SK-N-SH (cell line): ENCODE results near the gene CCNA2. TPM values are rescaled to one million over a fixed set of nuclear protein-coding genes. Genes with fewer than 3 reads are reported as not detected.

Experiments
- CTCF ChIA-PET: fragments of 300-600, 350-600 bp; formaldehyde crosslinking; extraction: SDS; loops from one replicate; lab custom pipeline; 2021; lab: Yijun Ruan, JAX
- POLR2A ChIA-PET: fragments of 350-600 bp; sonication (Branson Sonifier 250); formaldehyde crosslinking; extraction: SDS; loops from one replicate; lab custom pipeline; 2020; ENCODE audit warnings: antibody characterized with exemption, inconsistent platforms; lab: Yijun Ruan, JAX
- DNase-seq: peaks from one replicate; pipeline ENCODE4 v3.0.0; 2012
- H2AFZ ChIP-seq: fragments of 200-600 bp; sonication (generic); 2 replicates; pipeline ENCODE4 v1.8.1; 2016; ENCODE audit warnings: antibody characterized with exemption, mild to moderate bottlenecking, low read depth
- H3F3A ChIP-seq: fragments of 200-600 bp; sonication (generic); replicated peaks from 2 replicates; pipeline ENCODE3; 2016; ENCODE audit warnings: antibody characterized with exemption, mild to moderate bottlenecking; ENCODE audit not compliant: insufficient read depth
- H3K27ac ChIP-seq, 2 experiments: fragments of 200-500 bp in 1 of 2; fragments of 200-600 bp in 1 of 2; sonication (Bioruptor generic) in 1 of 2; sonication (generic), shearing (Covaris generic) in 1 of 2; 2 replicates each; pipeline versions ENCODE4 v1.5.1 to v1.6.1; 2014 to 2016; ENCODE audit warnings: low read depth in 2 of 2, inconsistent platforms in 1 of 2, low read length in 1 of 2, mild to moderate bottlenecking in 1 of 2, mixed read lengths in 1 of 2
- H3K27me3 ChIP-seq: fragments of 200-600 bp; sonication (generic), shearing (Covaris generic); 2 replicates; pipeline ENCODE4 v1.6.1; 2016; ENCODE audit warnings: mixed run types; ENCODE audit not compliant: insufficient read depth
- H3K36me3 ChIP-seq, 2 experiments: fragments of 200-500 bp in 1 of 2; fragments of 200-600 bp in 1 of 2; sonication (Bioruptor generic) in 1 of 2; sonication (generic) in 1 of 2; replicated peaks in 1 of 2; 2 replicates each; pipeline versions ENCODE3 to v1.5.1; 2014 to 2016; ENCODE audit warnings: low read length in 1 of 2, mild to moderate bottlenecking in 1 of 2; ENCODE audit not compliant: insufficient read depth in 2 of 2, control insufficient read depth in 1 of 2
- H3K4me1 ChIP-seq, 2 experiments: fragments of 200-500 bp in 1 of 2; fragments of 200-600 bp in 1 of 2; sonication (Bioruptor generic) in 1 of 2; sonication (generic), shearing (Covaris generic) in 1 of 2; 2 replicates each; pipeline versions ENCODE4 v1.5.1 to v1.6.1; 2014 to 2016; ENCODE audit warnings: low read depth in 1 of 2, low read length in 1 of 2, mixed run types in 1 of 2; ENCODE audit not compliant: insufficient read depth in 2 of 2, control insufficient read depth in 1 of 2
- H3K4me2 ChIP-seq: fragments of 200-600 bp; sonication (generic), shearing (Covaris generic); 2 replicates; pipeline ENCODE4 v1.6.1; 2017; ENCODE audit warnings: mixed run types
- H3K4me3 ChIP-seq, 2 experiments: fragments of 200-500 bp in 1 of 2; fragments of 200-600 bp in 1 of 2; sonication (Bioruptor generic) in 1 of 2; sonication (generic), shearing (Covaris generic) in 1 of 2; 2 replicates each; pipeline versions ENCODE4 v1.5.1 to v1.8.1; 2014 to 2016; ENCODE audit warnings: low read depth in 2 of 2, inconsistent platforms in 1 of 2, low read length in 1 of 2, mild to moderate bottlenecking in 1 of 2, mixed read lengths in 1 of 2, moderate library complexity in 1 of 2
- H3K79me2 ChIP-seq: fragments of 200-600 bp; sonication (generic); 2 replicates; pipeline ENCODE4 v1.8.1; 2017; ENCODE audit warnings: mild to moderate bottlenecking; ENCODE audit not compliant: insufficient read depth
- H3K9ac ChIP-seq: fragments of 200-600 bp; sonication (generic); 2 replicates; pipeline ENCODE4 v1.6.1; 2017; ENCODE audit warnings: mixed run types
- H3K9me2 ChIP-seq: fragments of 200-600 bp; sonication (generic); 2 replicates; pipeline ENCODE4 v1.6.1; 2017; ENCODE audit warnings: mixed run types
- H3K9me3 ChIP-seq: fragments of 200-600 bp; sonication (generic); 2 replicates; pipeline ENCODE4 v1.6.1; 2017; ENCODE audit warnings: mixed run types, mild to moderate bottlenecking, moderate library complexity
- H4K20me1 ChIP-seq: fragments of 200-600 bp; sonication (generic); 2 replicates; pipeline ENCODE4 v1.6.1; 2017; ENCODE audit warnings: mild to moderate bottlenecking, mixed run types; ENCODE audit not compliant: insufficient read depth
- EZH2phosphoT487 ChIP-seq: fragments of 200-600 bp; sonication (generic); IDR thresholded peaks from 2 replicates; pipeline ENCODE4 v1.6.1; 2017; ENCODE audit warnings: low read depth, mixed run types, mild to moderate bottlenecking, antibody characterized with exemption, moderate library complexity, borderline replicate concordance
- FOSL2 ChIP-seq: IDR thresholded peaks from 2 replicates; pipeline ENCODE4 v1.4.0; 2012; ENCODE audit warnings: low read depth, mild to moderate bottlenecking, moderate library complexity, borderline replicate concordance
- FOXJ3 ChIP-seq: sonication (generic); formaldehyde crosslinking; IDR thresholded peaks from 2 replicates; pipeline ENCODE4 v1.5.1; 2020; ENCODE audit warnings: mild to moderate bottlenecking, missing genetic modification reagents
- FOXM1 ChIP-seq: IDR thresholded peaks from 2 replicates; pipeline ENCODE4 v1.4.0; 2012; ENCODE audit warnings: low read depth, mild to moderate bottlenecking
- GABPA ChIP-seq: IDR thresholded peaks from 2 replicates; pipeline ENCODE4 v1.4.0; 2012; ENCODE audit warnings: low read depth, mild to moderate bottlenecking
- JUND ChIP-seq: IDR thresholded peaks from 2 replicates; pipeline ENCODE4 v1.4.0; 2012
- MAX ChIP-seq: IDR thresholded peaks from 2 replicates; pipeline ENCODE4 v1.4.0; 2012; ENCODE audit warnings: low read depth
- MXI1 ChIP-seq: IDR thresholded peaks from 2 replicates; pipeline ENCODE4 v1.6.1; 2012; ENCODE audit warnings: mild to moderate bottlenecking, low read depth, low read length, improper control_type of control experiment
- NRF1 ChIP-seq: IDR thresholded peaks from 2 replicates; pipeline ENCODE4 v1.6.1; 2012; ENCODE audit warnings: low read depth, mild to moderate bottlenecking, low read length
- POLR2AphosphoS5 ChIP-seq: IDR thresholded peaks from 2 replicates; pipeline ENCODE4 v1.6.1; 2012; ENCODE audit warnings: low read depth, low read length
- RAD21 ChIP-seq: IDR thresholded peaks from 2 replicates; pipeline ENCODE4 v1.6.1; 2012; ENCODE audit warnings: mild to moderate bottlenecking, low read length
- RCOR1 ChIP-seq: fragments of 150-350 bp; IDR thresholded peaks from 2 replicates; pipeline ENCODE4 v1.6.1; 2017; ENCODE audit warnings: antibody characterized with exemption, low read length
- REST ChIP-seq: IDR thresholded peaks from 2 replicates; pipeline ENCODE4 v1.6.1; 2012; ENCODE audit warnings: mild to moderate bottlenecking, low read depth, low read length, moderate library complexity
- RFX5 ChIP-seq: IDR thresholded peaks from 2 replicates; pipeline ENCODE4 v1.6.1; 2012; ENCODE audit warnings: mild to moderate bottlenecking, improper control_type of control experiment, low read length
- RXRA ChIP-seq: IDR thresholded peaks from 2 replicates; pipeline ENCODE4 v1.4.0; 2012; ENCODE audit warnings: low read depth, mild to moderate bottlenecking, borderline replicate concordance
- YY1 ChIP-seq: IDR thresholded peaks from 2 replicates; pipeline ENCODE4 v1.4.0; 2012; ENCODE audit warnings: low read depth, mild to moderate bottlenecking
- WGBS: methylation state at CpG from one replicate; pipeline ENCODE4 v1.1.6; 2017; ENCODE audit warnings: low lambda C conversion rate; 5-methylcytosine and 5-hydroxymethylcytosine counted together
- polyA plus RNA-seq, 3 experiments: library from polyadenylated mRNA; depleted of rRNA; stranded (reverse); fragments of >200 nt; gene quantifications; 2 replicates each; pipeline ENCODE4 v1.2.3, GENCODE V29; 2012
- TF ChIP-seq, protein P1 (sequence below): IDR thresholded peaks from 2 replicates; pipeline ENCODE4 v1.4.0; 2012; ENCODE audit warnings: low read depth, borderline replicate concordance

Gene CCNA2
- polyA plus RNA-seq, 1 of the 3 experiments (the other 2 are of a cell fraction) = 23.8 TPM

- TF ChIP-seq REST (0 out of 2 replicates have a peak, but pooled peaks have one; percentile 29), JUND (peak; percentile 87), EZH2phosphoT487 (no peak), FOXM1 (peak; percentile 82), RCOR1 (no peak), MAX (peak; percentile 78)
Measured at GRCh38 chr4:121784975-121785374, 38.7 kb downstream of the CCNA2 start (continued).

GRCh38 chr4:121784401-121784800 lies 39.3 kb downstream of the CCNA2 start:
- H3K4me3 ChIP-seq = no peak overlapping the region

More at GRCh38 chr4:121784401-121784800, 39.3 kb downstream of the CCNA2 start:
- Histone ChIP-seq H3K4me2 (no peak overlapping the region), H3F3A (peaks cover 44% of the 10 kb centered on the region), H2AFZ (no peak overlapping the region; the same call in 1 of the 2 replicates), H4K20me1 (no peaks in the 10 kb centered on the region), H3K9me2 (no peaks in the 10 kb centered on the region), H3K9ac (peak overlapping the region; percentile 27; the same call in 1 of the 2 replicates), H3K27me3 (no peaks in the 10 kb centered on the region), H3K36me3 (peaks cover 0 to 5% of the 10 kb centered on the region in 2 experiments), H3K27ac (peak overlapping the region; percentile 76 to 89; a peak in 3 of 4 replicates), H3K4me1 (peaks cover 0 to 34% of the 10 kb centered on the region in 2 experiments; a peak in 3 of 4 replicates), H3K79me2 (no peaks in the 10 kb centered on the region), H3K9me3 (0 out of 2 replicates have a peak, but pooled peaks cover 6% of the 10 kb centered on the region)
- POLR2A ChIA-PET = no interaction called here
- no peak for DNase-seq
- TF ChIP-seq GABPA (no peak), RAD21 (no peak), MAX (no peak), FOXJ3 (CRISPR knock-in tag) (no peak), MXI1 (no peak), EZH2phosphoT487 (no peak), YY1 (no peak), RFX5 (no peak), FOSL2 (no peak), FOXM1 (no peak), RXRA (no peak), POLR2AphosphoS5 (no peak), NRF1 (no peak), JUND (no peak)
- TF ChIP-seq, protein P1, sequence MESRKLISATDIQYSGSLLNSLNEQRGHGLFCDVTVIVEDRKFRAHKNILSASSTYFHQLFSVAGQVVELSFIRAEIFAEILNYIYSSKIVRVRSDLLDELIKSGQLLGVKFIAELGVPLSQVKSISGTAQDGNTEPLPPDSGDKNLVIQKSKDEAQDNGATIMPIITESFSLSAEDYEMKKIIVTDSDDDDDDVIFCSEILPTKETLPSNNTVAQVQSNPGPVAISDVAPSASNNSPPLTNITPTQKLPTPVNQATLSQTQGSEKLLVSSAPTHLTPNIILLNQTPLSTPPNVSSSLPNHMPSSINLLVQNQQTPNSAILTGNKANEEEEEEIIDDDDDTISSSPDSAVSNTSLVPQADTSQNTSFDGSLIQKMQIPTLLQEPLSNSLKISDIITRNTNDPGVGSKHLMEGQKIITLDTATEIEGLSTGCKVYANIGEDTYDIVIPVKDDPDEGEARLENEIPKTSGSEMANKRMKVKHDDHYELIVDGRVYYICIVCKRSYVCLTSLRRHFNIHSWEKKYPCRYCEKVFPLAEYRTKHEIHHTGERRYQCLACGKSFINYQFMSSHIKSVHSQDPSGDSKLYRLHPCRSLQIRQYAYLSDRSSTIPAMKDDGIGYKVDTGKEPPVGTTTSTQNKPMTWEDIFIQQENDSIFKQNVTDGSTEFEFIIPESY = no peak
- 61% methylated on average over 1 of the region's 1 CpG for WGBS
- CTCF ChIA-PET = no interaction called here
